Bronchial epithelial cell (primary cell): ENCODE results near the gene ARHGDIA. TPM values are rescaled to one million over a fixed set of nuclear protein-coding genes. Genes with fewer than 3 reads are reported as not detected.

Experiments used
- DNase-seq: peaks from one replicate; pipeline ENCODE4 v3.0.0-alpha.2; 2010; ENCODE audit warnings: low read depth
- FAIRE-seq: peaks from 2 replicates; lab custom pipeline; 2011; peaks lifted over from hg19 to GRCh38; lab: Jason Lieb, UNC
- H3K27me3 ChIP-seq: 2 replicates; pipeline ENCODE4 v1.5.1; 2011; ENCODE audit warnings: low read length; ENCODE audit not compliant: control insufficient read depth, insufficient read depth
- H3K36me3 ChIP-seq: 2 replicates; pipeline ENCODE4 v1.5.1; 2011; ENCODE audit warnings: low read length; ENCODE audit not compliant: control insufficient read depth, insufficient read depth
- H3K4me3 ChIP-seq: 2 replicates; pipeline ENCODE4 v1.5.1; 2011; ENCODE audit warnings: mild to moderate bottlenecking, low read depth, low read length, control low read depth
- CTCF ChIP-seq: IDR thresholded peaks from 2 replicates; pipeline ENCODE4 v1.5.1; 2011; ENCODE audit warnings: mild to moderate bottlenecking, moderate library complexity, low read length, control low read depth, inconsistent platforms; ENCODE audit not compliant: insufficient read depth, severe bottlenecking
- total RNA-seq: library from RNA; depleted of rRNA; stranded (reverse); fragments of >200 nt; gene quantifications from 2 replicates; pipeline ENCODE4 v1.2.1, GENCODE V29; 2014

Gene ARHGDIA
- total RNA-seq, 1 donor from 2014 or later: 57.4 TPM

DNA sequence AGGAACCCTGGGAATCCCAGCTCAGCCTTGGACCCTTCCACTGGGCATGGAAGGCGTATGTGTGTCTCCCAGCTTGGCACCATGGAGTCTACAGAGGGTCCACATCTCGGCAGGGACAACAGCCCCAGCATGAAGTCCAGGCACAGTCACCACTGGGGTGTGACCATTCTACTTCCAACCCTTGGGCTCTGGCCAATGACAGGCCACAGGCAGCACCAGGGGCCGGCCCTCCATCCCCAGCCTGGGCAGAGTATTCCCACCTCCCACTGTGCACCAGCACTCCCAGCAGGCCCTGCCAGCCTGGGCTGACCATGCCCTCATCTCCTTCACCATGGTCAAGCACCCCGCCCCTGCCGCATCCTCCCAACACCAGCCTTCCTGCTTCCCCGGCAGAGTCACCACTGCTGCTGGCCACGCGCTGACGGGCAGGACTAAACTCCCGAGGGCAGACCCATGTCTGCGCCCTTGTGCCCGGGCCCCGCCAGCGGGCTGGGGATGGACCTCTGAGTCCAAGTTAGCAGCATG lies 26.7 kb downstream of the ARHGDIA start:
- H3K4me3 ChIP-seq: no peak overlapping the region
- no peak for TF ChIP-seq CTCF
- FAIRE-seq: no peak
- DNase-seq: no peak
- H3K27me3 ChIP-seq: no peaks in the 10 kb centered on the region
- H3K36me3 ChIP-seq: peaks cover 35% of the 10 kb centered on the region

- TF ChIP-seq CTCF: no peak
- FAIRE-seq: no peak
- DNase-seq: no peak
- H3K27me3 ChIP-seq: no peaks in the 10 kb centered on the region
- H3K36me3 ChIP-seq: peaks cover 35% of the 10 kb centered on the region
- no peak overlapping the region for H3K4me3 ChIP-seq
These were observed 27.3 kb downstream of the ARHGDIA start for GRCh38 chr17:81843713-81844326.

DNA sequence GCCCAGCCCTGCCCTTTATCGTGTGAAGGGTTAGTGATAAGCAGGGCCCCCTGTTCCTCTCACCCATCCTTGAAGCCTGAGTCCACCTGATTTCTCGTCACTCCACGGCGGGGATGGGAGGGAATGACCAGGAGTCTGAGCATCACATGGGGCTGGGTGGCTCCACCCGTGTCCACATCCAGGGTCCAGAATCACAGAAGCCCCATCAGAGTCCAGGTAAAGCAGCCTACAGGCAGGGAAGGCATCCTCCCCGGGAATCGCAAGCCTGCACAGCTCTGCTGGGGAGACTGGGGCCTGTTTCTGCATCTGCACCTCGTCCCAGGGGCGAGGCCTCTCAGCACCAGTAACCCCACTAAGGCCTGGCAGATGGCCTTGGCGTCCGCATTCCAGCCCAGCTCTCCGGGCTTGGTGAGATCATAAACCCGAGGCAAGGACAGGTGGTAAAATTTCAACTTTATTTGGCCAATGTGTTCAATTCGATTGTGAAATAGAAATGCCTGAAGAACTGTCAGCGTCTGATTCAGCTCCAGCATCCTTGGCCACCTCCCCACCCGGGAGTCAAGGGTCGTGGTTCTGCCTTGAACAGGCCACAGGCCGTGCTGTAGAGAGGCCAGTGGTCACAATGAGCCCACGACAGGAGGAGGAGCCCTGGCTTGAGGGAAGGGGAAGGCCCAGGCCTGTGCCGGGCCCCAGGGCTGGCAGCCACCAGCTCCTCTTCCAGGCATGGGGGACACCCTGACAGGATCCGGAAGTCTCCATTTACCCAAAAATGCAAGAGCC lies 28.2 kb downstream of the ARHGDIA start:
- Histone ChIP-seq H3K36me3 (peaks cover 35% of the 10 kb centered on the region), H3K27me3 (no peaks in the 10 kb centered on the region), H3K4me3 (no peak overlapping the region)
- DNase-seq (no peak), FAIRE-seq (no peak)
- TF ChIP-seq CTCF: no peak

GRCh38 chr17:81842378-81842724 lies 28.8 kb downstream of the ARHGDIA start:
- no peak for TF ChIP-seq CTCF
- Histone ChIP-seq H3K4me3 (no peak overlapping the region), H3K36me3 (peaks cover 33% of the 10 kb centered on the region), H3K27me3 (no peaks in the 10 kb centered on the region)
- no peak for FAIRE-seq
- DNase-seq: no peak

DNA sequence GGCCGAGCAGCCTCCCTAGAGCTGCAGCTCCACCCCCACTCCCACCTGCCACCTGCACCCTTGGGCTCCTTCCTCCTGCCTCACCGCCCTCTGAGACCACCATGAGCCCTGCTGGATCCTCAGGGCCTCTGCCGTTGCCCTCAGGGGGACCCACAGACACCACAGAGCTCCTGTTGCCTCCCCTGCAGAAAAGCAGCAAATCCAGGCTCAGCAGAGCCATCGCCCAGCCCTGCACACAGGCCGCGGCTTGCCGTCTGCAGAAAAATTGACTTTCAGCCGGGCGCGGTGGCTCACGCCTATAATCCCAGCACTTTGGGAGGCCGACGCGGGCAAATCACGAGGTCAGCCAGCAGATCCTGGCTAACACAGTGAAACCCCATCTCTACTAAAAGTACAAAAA lies 29.3 kb downstream of the ARHGDIA start:
- DNase-seq (no peak), FAIRE-seq (no peak)
- no peak overlapping the region for H3K4me3 ChIP-seq
- TF ChIP-seq CTCF: no peak
- H3K27me3 ChIP-seq: no peaks in the 10 kb centered on the region
- H3K36me3 ChIP-seq: peaks cover 30% of the 10 kb centered on the region
